HepG2 (cell line): ENCODE results near the gene SEC14L2. TPM values are rescaled to one million over a fixed set of nuclear protein-coding genes. Genes with fewer than 3 reads are reported as not detected.

Source experiments
- ESRRA ChIP-seq: sonication (generic); formaldehyde crosslinking; IDR thresholded peaks from 2 replicates; pipeline ENCODE4 v1.5.1; 2020; ENCODE audit warnings: mild to moderate bottlenecking, low read depth, missing genetic modification reagents
- EZH2 ChIP-seq: conservative IDR thresholded peaks from 2 replicates; pipeline ENCODE4 v1.6.1; 2012; ENCODE audit warnings: mild to moderate bottlenecking, low read depth, low read length, moderate library complexity
- GATAD1 ChIP-seq: IDR thresholded peaks from 2 replicates; pipeline ENCODE4 v1.6.1; 2016; ENCODE audit warnings: missing genetic modification reagents, missing compliant biosample characterization
- ISL2 ChIP-seq: sonication (generic); formaldehyde crosslinking; IDR thresholded peaks from 2 replicates; pipeline ENCODE4 v1.5.0; 2020; ENCODE audit warnings: missing genetic modification reagents
- NR2C2 ChIP-seq: sonication (generic); formaldehyde crosslinking; IDR thresholded peaks from 2 replicates; pipeline ENCODE4 v1.4.0; 2020; ENCODE audit warnings: missing genetic modification reagents, mild to moderate bottlenecking, moderate library complexity, borderline replicate concordance
- RBFOX2 ChIP-seq: fragments of 200-400 bp; formaldehyde crosslinking; IDR thresholded peaks from 2 replicates; pipeline ENCODE4 v1.6.1; 2017; ENCODE audit warnings: low read depth, mild to moderate bottlenecking, low read length
- SOX6 ChIP-seq, 2 experiments: fragments of 450-650 bp in 1 of 2; sonication (generic) in 1 of 2; formaldehyde crosslinking in 1 of 2; IDR thresholded peaks; 2 replicates each; pipeline versions ENCODE4 v1.4.0 to v1.6.1; 2017 to 2020; ENCODE audit warnings: antibody characterized with exemption in 1 of 2, mild to moderate bottlenecking in 1 of 2, missing genetic modification reagents in 1 of 2
- SSRP1 ChIP-seq: IDR thresholded peaks from 2 replicates; pipeline ENCODE4 v1.6.1; 2016; ENCODE audit warnings: control low read depth
- THYN1 ChIP-seq: sonication (generic); formaldehyde crosslinking; IDR thresholded peaks from 2 replicates; pipeline ENCODE4 v1.8.1; 2023; ENCODE audit warnings: low read depth, mild to moderate bottlenecking, moderate library complexity, missing genetic modification reagents, borderline replicate concordance
- ZIK1 ChIP-seq: sonication (generic); formaldehyde crosslinking; IDR thresholded peaks from 2 replicates; pipeline ENCODE4 v1.5.0; 2020; ENCODE audit warnings: mild to moderate bottlenecking, low read depth, missing genetic modification reagents, borderline replicate concordance
- ZNF17 ChIP-seq: sonication (generic); formaldehyde crosslinking; IDR thresholded peaks from 2 replicates; pipeline ENCODE4 v1.5.0; 2020; ENCODE audit warnings: mild to moderate bottlenecking, missing genetic modification reagents
- ZNF207 ChIP-seq: fragments of 450-650 bp; IDR thresholded peaks from 2 replicates; pipeline ENCODE4 v1.6.1; 2016; ENCODE audit warnings: antibody characterized with exemption, borderline replicate concordance
- ZNF317 ChIP-seq: sonication (generic); formaldehyde crosslinking; IDR thresholded peaks from 2 replicates; pipeline ENCODE4 v1.5.0; 2020; ENCODE audit warnings: mild to moderate bottlenecking, missing genetic modification reagents
- ZNF768 ChIP-seq: sonication (generic); formaldehyde crosslinking; IDR thresholded peaks from 2 replicates; pipeline ENCODE4 v1.4.0; 2020; ENCODE audit warnings: missing genetic modification reagents
- ZNF839 ChIP-seq: sonication (generic); formaldehyde crosslinking; IDR thresholded peaks from 2 replicates; pipeline ENCODE4 v1.4.0; 2020; ENCODE audit warnings: missing genetic modification reagents, mild to moderate bottlenecking, borderline replicate concordance
- polyA plus RNA-seq, 8 experiments: library from polyadenylated mRNA; depleted of rRNA in 3 of 8; stranded (reverse) in 7 of 8; unstranded in 1 of 8; fragments of >200 nt; fragmentation: Illumina TruSeq in 4 of 8; extraction: Trizol in 4 of 8; gene quantifications; 2 replicates each; pipeline versions ENCODE4 v1.2.1 to v1.2.3, GENCODE V29; 2011 to 2016; ENCODE audit warnings: low read depth in 4 of 8, missing spikeins in 1 of 8, mixed read lengths in 1 of 8; ENCODE audit not compliant: insufficient read depth in 1 of 8
- total RNA-seq, 5 experiments: library from RNA; depleted of rRNA; stranded (reverse); fragments of >200 nt; fragmentation: Illumina TruSeq; extraction: Trizol; gene quantifications; 2 replicates each; pipeline ENCODE4 v1.2.3, GENCODE V29; 2016; ENCODE audit warnings: low read depth in 1 of 5
- TF ChIP-seq, protein P1 (sequence below): sonication (generic); formaldehyde crosslinking; IDR thresholded peaks from 2 replicates; pipeline ENCODE4 v1.4.0; 2020; ENCODE audit warnings: mild to moderate bottlenecking, missing genetic modification reagents
- TF ChIP-seq, protein P2 (sequence below): sonication (generic); formaldehyde crosslinking; IDR thresholded peaks from 2 replicates; pipeline ENCODE4 v1.4.0; 2020; ENCODE audit warnings: missing genetic modification reagents, low read depth, mild to moderate bottlenecking, borderline replicate concordance
- TF ChIP-seq, protein P3 (sequence below): sonication (generic); formaldehyde crosslinking; IDR thresholded peaks from 2 replicates; pipeline ENCODE4 v1.4.0; 2020; ENCODE audit warnings: mild to moderate bottlenecking, missing genetic modification reagents, borderline replicate concordance
- TF ChIP-seq, protein P4 (sequence below): sonication (generic); formaldehyde crosslinking; IDR thresholded peaks from 2 replicates; pipeline ENCODE4 v1.4.0; 2020; ENCODE audit warnings: missing genetic modification reagents
- TF ChIP-seq, protein P5 (sequence below): sonication (generic); formaldehyde crosslinking; IDR thresholded peaks from 2 replicates; pipeline ENCODE4 v1.8.1; 2022; ENCODE audit warnings: mild to moderate bottlenecking, missing genetic modification reagents

The SEC14L2 gene
- total and polyA plus RNA-seq, 2 of the 13 experiments (the other 11 are each of a cell fraction or from before 2014, with no cell fraction given) = 4.1 to 5.1 TPM

DNA sequence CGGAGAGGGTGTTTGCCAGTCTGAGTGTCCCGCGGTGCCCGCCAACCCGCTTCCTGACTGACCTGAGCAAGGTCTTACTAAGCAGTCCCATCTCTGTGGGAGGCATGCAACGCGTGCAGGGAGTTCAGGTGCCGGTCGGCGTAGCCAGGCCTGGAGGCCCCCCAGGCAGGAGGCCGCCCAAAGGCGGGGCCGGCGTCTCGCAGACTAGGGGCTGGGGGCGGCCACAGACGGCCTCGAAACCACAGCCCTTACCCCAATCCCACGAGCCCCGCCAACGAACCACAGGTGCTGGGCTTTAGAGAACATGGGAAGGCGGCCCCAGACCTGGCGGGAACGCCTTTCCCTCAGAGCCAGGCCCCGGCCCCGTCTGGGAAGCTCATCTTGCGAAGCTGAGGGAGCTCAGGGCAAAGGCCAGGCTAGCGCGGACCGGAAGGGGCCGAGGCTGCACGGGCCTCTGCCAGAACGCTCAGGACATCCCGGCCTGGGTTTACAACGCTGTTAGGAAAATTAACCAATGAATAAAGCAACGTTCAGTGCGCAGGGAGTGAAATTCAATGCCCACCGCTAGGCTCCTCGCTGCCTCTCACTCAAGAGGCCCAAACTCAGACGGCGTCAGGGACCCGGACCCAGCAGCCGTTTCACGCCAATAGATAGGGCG, 26.6 kb downstream of the SEC14L2 start (continued):
- no peak for TF ChIP-seq ZNF207
- TF ChIP-seq ZNF768 = no peak
- TF ChIP-seq, protein P1, sequence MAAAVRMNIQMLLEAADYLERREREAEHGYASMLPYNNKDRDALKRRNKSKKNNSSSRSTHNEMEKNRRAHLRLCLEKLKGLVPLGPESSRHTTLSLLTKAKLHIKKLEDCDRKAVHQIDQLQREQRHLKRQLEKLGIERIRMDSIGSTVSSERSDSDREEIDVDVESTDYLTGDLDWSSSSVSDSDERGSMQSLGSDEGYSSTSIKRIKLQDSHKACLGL (CRISPR knock-in tag) = peak; percentile 90
- no peak; the same call in 1 of the 2 replicates for TF ChIP-seq NR2C2 (CRISPR knock-in tag)
- TF ChIP-seq, protein P2, sequence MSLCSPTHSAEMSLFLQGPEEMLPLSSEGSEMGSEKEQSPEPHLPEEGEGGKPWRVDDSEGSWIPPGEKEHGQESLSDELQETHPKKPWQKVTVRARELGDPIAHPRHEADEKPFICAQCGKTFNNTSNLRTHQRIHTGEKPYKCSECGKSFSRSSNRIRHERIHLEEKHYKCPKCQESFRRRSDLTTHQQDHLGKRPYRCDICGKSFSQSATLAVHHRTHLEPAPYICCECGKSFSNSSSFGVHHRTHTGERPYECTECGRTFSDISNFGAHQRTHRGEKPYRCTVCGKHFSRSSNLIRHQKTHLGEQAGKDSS (CRISPR knock-in tag) = no peak; the same call in none of the 2 replicates
- TF ChIP-seq ZNF839 = 0 out of 2 replicates have a peak, but pooled peaks have one; percentile 44
- no peak; the same call in 1 of the 2 replicates for TF ChIP-seq GATAD1 (CRISPR knock-in tag)
- TF ChIP-seq ZNF317 (CRISPR knock-in tag) = peak; percentile 67
- no peak for TF ChIP-seq EZH2
- 0 out of 2 replicates have a peak, but pooled peaks have one; percentile 52 for TF ChIP-seq ZIK1 (CRISPR knock-in tag)
- no peak for TF ChIP-seq ZNF17
- TF ChIP-seq, protein P3, sequence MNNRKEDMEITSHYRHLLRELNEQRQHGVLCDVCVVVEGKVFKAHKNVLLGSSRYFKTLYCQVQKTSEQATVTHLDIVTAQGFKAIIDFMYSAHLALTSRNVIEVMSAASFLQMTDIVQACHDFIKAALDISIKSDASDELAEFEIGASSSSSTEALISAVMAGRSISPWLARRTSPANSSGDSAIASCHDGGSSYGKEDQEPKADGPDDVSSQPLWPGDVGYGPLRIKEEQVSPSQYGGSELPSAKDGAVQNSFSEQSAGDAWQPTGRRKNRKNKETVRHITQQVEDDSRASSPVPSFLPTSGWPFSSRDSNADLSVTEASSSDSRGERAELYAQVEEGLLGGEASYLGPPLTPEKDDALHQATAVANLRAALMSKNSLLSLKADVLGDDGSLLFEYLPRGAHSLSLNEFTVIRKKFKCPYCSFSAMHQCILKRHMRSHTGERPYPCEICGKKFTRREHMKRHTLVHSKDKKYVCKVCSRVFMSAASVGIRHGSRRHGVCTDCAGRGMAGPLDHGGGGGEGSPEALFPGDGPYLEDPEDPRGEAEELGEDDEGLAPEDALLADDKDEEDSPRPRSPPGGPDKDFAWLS (CRISPR knock-in tag) = peak; percentile 79; the same call in 1 of the 2 replicates
- no peak; the same call in 1 of the 2 replicates for TF ChIP-seq ESRRA (CRISPR knock-in tag)
- TF ChIP-seq SSRP1 (CRISPR knock-in tag) = no peak
- no peak for TF ChIP-seq SOX6 (IDR thresholded peaks at IDR 0.05)
- peak; percentile 63 for TF ChIP-seq SOX6 (CRISPR knock-in tag; IDR thresholded peaks at IDR 0.05)
- TF ChIP-seq RBFOX2 = peak; percentile 98
- TF ChIP-seq, protein P4, sequence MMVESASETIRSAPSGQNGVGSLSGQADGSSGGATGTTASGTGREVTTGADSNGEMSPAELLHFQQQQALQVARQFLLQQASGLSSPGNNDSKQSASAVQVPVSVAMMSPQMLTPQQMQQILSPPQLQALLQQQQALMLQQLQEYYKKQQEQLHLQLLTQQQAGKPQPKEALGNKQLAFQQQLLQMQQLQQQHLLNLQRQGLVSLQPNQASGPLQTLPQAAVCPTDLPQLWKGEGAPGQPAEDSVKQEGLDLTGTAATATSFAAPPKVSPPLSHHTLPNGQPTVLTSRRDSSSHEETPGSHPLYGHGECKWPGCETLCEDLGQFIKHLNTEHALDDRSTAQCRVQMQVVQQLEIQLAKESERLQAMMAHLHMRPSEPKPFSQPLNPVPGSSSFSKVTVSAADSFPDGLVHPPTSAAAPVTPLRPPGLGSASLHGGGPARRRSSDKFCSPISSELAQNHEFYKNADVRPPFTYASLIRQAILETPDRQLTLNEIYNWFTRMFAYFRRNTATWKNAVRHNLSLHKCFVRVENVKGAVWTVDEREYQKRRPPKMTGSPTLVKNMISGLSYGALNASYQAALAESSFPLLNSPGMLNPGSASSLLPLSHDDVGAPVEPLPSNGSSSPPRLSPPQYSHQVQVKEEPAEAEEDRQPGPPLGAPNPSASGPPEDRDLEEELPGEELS = peak; percentile 21
- TF ChIP-seq, protein P5, sequence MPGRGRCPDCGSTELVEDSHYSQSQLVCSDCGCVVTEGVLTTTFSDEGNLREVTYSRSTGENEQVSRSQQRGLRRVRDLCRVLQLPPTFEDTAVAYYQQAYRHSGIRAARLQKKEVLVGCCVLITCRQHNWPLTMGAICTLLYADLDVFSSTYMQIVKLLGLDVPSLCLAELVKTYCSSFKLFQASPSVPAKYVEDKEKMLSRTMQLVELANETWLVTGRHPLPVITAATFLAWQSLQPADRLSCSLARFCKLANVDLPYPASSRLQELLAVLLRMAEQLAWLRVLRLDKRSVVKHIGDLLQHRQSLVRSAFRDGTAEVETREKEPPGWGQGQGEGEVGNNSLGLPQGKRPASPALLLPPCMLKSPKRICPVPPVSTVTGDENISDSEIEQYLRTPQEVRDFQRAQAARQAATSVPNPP (CRISPR knock-in tag) = peak; percentile 76; the same call in 1 of the 2 replicates
- no peak for TF ChIP-seq THYN1 (CRISPR knock-in tag)
- peak; percentile 66; the same call in 1 of the 2 replicates for TF ChIP-seq ISL2
